Tibial nerve (tissue), 4 donors: ENCODE results near the gene FRYL.

Source experiments
- CTCF ChIP-seq, 5 experiments: fragments of 200-600 bp in 3 of 5; fragments of 450-650 bp in 2 of 5; sonication (generic) in 3 of 5; IDR thresholded peaks; one replicate each; pipeline ENCODE4 v1.5.1; 2016 to 2019; ENCODE audit warnings: antibody characterized with exemption in 5 of 5, mild to moderate bottlenecking in 3 of 5, moderate library complexity in 2 of 5
- EP300 ChIP-seq, 2 donors: sonication (generic); formaldehyde crosslinking; IDR thresholded peaks; one replicate each; pipeline ENCODE4 v1.6.1; 2017; ENCODE audit warnings: antibody characterized with exemption in 2 of 2, mild to moderate bottlenecking in 1 of 2
- POLR2A ChIP-seq, 2 donors: fragments of 450-650 bp; IDR thresholded peaks; one replicate each; pipeline ENCODE4 v1.6.1; 2017; ENCODE audit warnings: antibody characterized with exemption in 2 of 2, mild to moderate bottlenecking in 2 of 2, moderate library complexity in 2 of 2

DNA sequence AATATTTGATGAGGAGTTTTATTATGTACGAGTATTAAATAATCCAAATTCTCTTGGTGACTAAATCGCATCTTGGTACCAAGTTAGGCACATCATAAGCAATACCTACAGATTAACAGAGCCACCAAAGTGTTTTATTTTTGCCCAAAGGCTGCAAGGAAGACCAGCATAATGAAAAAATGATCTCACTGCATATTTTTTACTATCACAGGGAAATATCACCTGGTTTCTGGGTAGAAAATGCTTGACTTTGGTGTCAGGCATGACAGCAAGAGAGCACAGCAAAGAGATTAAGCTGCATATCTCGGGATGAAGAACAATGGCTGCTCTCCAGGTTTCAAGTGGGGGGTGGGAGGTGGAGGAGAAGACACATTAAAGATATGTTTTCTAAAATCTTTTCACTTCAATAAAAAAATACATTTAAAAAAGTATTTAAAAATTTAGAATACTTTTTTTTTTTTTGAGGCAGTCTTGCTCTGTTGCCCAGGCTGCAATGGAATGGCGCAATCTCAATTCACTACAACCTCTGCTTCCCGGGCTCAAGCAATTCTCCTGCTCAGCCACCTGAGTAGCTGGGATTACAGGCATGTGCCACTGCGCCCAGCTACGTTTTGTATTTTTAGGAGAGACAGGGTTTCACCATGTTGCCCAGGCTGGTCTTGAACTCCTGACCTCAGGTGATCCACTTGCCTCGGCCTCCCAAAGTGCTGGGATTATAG, 86.1 kb downstream of the FRYL start:
- no peak for TF ChIP-seq CTCF (IDR thresholded peaks at IDR 0.05)
- TF ChIP-seq POLR2A (IDR thresholded peaks at IDR 0.05): no peak
- no peak for TF ChIP-seq EP300 (IDR thresholded peaks at IDR 0.05)
